Stomach (tissue), 4 donors: Measurements from ENCODE around the gene FZD2.

Experiments
- CTCF ChIP-seq, 7 experiments: fragments of 450-650 bp in 4 of 7; fragments of 200-600 bp in 3 of 7; sonication (generic) in 3 of 7; IDR thresholded peaks; one replicate each; pipeline ENCODE4 v1.5.1; 2016 to 2019; ENCODE audit warnings: antibody characterized with exemption in 7 of 7, control low read depth in 2 of 7, mild to moderate bottlenecking in 1 of 7
- POLR2A ChIP-seq, 4 donors: fragments of 450-650 bp; IDR thresholded peaks; one replicate each; pipeline ENCODE4 v1.6.1; 2016; ENCODE audit warnings: antibody characterized with exemption in 4 of 4, control low read depth in 2 of 4, mild to moderate bottlenecking in 1 of 4, moderate library complexity in 1 of 4

GRCh38 chr17:44607836-44608690 lies 50.8 kb downstream of the FZD2 start:
- TF ChIP-seq POLR2A (IDR thresholded peaks at IDR 0.05) = no peak
- TF ChIP-seq CTCF (IDR thresholded peaks at IDR 0.05) = no peak
